NB4 (cell line): ENCODE measurements around the gene MDFIC2.

Experiments
- POLR2A ChIP-seq: IDR thresholded peaks from 2 replicates; pipeline ENCODE4 v1.6.1; 2011; ENCODE audit warnings: mild to moderate bottlenecking; ENCODE audit not compliant: insufficient read length; ENCODE audit errors: extremely low read depth
- TF ChIP-seq, protein P1 (sequence below): IDR thresholded peaks from one replicate; pipeline ENCODE4 v1.5.1; 2012; ENCODE audit warnings: low read depth, low read length
- TF ChIP-seq, protein P2 (sequence below): IDR thresholded peaks from 2 replicates; pipeline ENCODE4 v1.6.1; 2011; ENCODE audit warnings: low read depth, low read length

DNA sequence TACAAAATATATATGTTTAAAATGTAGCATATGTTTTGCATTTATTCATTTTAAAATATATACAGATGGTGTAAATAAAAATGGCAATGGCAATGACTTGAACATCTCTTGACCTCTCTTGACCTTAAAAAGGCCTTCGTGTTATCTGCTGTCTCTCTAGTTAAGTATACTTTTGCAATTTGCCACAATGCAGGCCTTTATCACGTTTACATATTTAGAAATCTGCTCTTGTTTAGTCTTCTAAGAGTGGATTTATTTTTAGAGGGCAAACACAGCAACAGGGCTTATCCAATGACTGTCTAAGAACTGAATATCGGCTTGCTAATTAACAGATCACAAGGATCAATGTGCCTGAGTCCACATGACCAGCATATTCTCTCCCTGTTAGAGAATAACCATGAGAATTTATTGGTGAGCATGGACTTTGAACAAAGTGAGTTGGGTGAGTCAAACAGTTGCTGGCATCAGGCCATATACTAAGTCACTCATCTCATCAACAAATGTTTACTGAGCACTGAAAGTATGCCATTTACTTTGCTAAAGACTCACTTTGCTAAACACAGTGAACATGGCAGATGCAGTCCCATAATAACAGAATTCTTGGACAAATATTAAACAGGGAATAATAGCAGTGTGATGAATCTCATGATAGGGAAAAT is 48.2 kb downstream of the MDFIC2 start:
- TF ChIP-seq, protein P1, sequence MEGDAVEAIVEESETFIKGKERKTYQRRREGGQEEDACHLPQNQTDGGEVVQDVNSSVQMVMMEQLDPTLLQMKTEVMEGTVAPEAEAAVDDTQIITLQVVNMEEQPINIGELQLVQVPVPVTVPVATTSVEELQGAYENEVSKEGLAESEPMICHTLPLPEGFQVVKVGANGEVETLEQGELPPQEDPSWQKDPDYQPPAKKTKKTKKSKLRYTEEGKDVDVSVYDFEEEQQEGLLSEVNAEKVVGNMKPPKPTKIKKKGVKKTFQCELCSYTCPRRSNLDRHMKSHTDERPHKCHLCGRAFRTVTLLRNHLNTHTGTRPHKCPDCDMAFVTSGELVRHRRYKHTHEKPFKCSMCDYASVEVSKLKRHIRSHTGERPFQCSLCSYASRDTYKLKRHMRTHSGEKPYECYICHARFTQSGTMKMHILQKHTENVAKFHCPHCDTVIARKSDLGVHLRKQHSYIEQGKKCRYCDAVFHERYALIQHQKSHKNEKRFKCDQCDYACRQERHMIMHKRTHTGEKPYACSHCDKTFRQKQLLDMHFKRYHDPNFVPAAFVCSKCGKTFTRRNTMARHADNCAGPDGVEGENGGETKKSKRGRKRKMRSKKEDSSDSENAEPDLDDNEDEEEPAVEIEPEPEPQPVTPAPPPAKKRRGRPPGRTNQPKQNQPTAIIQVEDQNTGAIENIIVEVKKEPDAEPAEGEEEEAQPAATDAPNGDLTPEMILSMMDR, result no peak
- TF ChIP-seq POLR2A, result no peak
- TF ChIP-seq, protein P2, sequence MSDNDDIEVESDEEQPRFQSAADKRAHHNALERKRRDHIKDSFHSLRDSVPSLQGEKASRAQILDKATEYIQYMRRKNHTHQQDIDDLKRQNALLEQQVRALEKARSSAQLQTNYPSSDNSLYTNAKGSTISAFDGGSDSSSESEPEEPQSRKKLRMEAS, result no peak
